RWPE1 (cell line): ENCODE results near the gene OMG.
"Not testable (repeated sequence)": the region's sequence is repeated elsewhere in the genome, so short reads cannot be mapped to it uniquely, and the experiment has no call there.

Experiments used
- CTCF ChIA-PET: fragments of 350-600 bp; sonication (Branson Sonifier 250); formaldehyde crosslinking; extraction: SDS; loops from one replicate; lab custom pipeline; 2021; lab: Yijun Ruan, JAX
- POLR2A ChIA-PET: fragments of 400-600 bp; formaldehyde crosslinking; extraction: SDS; loops from one replicate; lab custom pipeline; 2020; ENCODE audit warnings: antibody characterized with exemption; ENCODE audit not compliant: low non-redundant PET; lab: Yijun Ruan, JAX
- DNase-seq: peaks from one replicate; pipeline ENCODE4 v3.0.0; 2012; ENCODE audit warnings: low spot score
- H3K27ac ChIP-seq: fragments of 450-650 bp; 2 replicates; pipeline ENCODE4 v1.5.1; 2017
- CTCF ChIP-seq: fragments of 450-650 bp; conservative IDR thresholded peaks from 2 replicates; pipeline ENCODE4 v1.5.1; 2017; ENCODE audit warnings: low read depth, mild to moderate bottlenecking

OMG gene

GRCh38 chr17:31294820-31295488, 2.1 kb downstream of the OMG start:
- CTCF ChIA-PET: no interaction called here
- DNase-seq: no peak
- no peak for TF ChIP-seq CTCF
- H3K27ac ChIP-seq: no peak overlapping the region
- POLR2A ChIA-PET: interaction anchor here (0.5 kb wide), 1 partner anchor 12 kb away, joined by 5 read pairs; no protein-coding TSS in a partner anchor

GRCh38 chr17:31294231-31294630, 2.8 kb downstream of the OMG start:
- DNase-seq: no peak
- TF ChIP-seq CTCF: no peak
- POLR2A ChIA-PET: no interaction called here
- CTCF ChIA-PET: interaction anchor here (1.3 kb wide), 1 partner anchor 25 kb away, joined by 4 read pairs; no protein-coding TSS in a partner anchor
- H3K27ac ChIP-seq: no peak overlapping the region

GRCh38 chr17:31293581-31293980, 3.5 kb downstream of the OMG start:
- DNase-seq: no peak
- ChIA-PET CTCF (interaction anchor here (0.7 to 1.3 kb wide), 2 partner anchors 24 to 241 kb away, joined by 3 to 4 read pairs; no protein-coding TSS in a partner anchor), POLR2A (no interaction called here)
- TF ChIP-seq CTCF: no peak
- no peak overlapping the region for H3K27ac ChIP-seq

- no peak for DNase-seq
- POLR2A ChIA-PET: no interaction called here
- TF ChIP-seq CTCF: no peak
- no peak overlapping the region for H3K27ac ChIP-seq
- CTCF ChIA-PET: no interaction called here
These were observed 5.2 kb downstream of the OMG start for GRCh38 chr17:31291820-31292219.

- CTCF ChIA-PET: no interaction called here
- DNase-seq: no peak
- POLR2A ChIA-PET: no interaction called here
- H3K27ac ChIP-seq: no peak overlapping the region
- no peak for TF ChIP-seq CTCF
These were observed 7.2 kb downstream of the OMG start for GRCh38 chr17:31289790-31290189.

GRCh38 chr17:31287932-31288331, 9.1 kb downstream of the OMG start:
- POLR2A ChIA-PET, DNase-seq, CTCF ChIA-PET, H3K27ac ChIP-seq: not testable (repeated sequence)

- TF ChIP-seq CTCF: no peak
- no peak for DNase-seq
- CTCF ChIA-PET: no interaction called here
- H3K27ac ChIP-seq: no peak overlapping the region
- POLR2A ChIA-PET: no interaction called here
These were observed 10.5 kb downstream of the OMG start for GRCh38 chr17:31286587-31286986.
